ENCODE measurements around the gene EIF4E3. TPM values are rescaled to one million over a fixed set of nuclear protein-coding genes. Genes with fewer than 3 reads are reported as not detected.

EIF4E3 gene
- total RNA-seq, 2 experiments from 2014 or later, result 22.3 to 24.5 TPM

GRCh38 chr3:71724584-71725270 is 475 bp downstream of the EIF4E3 start:
- POLR2A ChIA-PET, result no interaction called here
- CTCF ChIA-PET, result interaction anchor here (1.2 kb wide), 1 partner anchor 8 kb away, joined by 5 read pairs; no protein-coding TSS in a partner anchor

GRCh38 chr3:71724171-71724453 is 1.1 kb downstream of the EIF4E3 start:
- CTCF ChIA-PET, result interaction anchor here (1.2 kb wide), 1 partner anchor 8 kb away, joined by 5 read pairs; no protein-coding TSS in a partner anchor
- POLR2A ChIA-PET, result interaction anchor here (0.6 kb wide), 1 partner anchor 142 kb away, joined by 3 read pairs; no protein-coding TSS in a partner anchor

GRCh38 chr3:71723452-71724170 is 1.6 kb downstream of the EIF4E3 start:
- ChIA-PET POLR2A (interaction anchor here (0.6 kb wide), 1 partner anchor 141 kb away, joined by 3 read pairs; no protein-coding TSS in a partner anchor), CTCF (no interaction called here)

- ChIA-PET POLR2A (no interaction called here), CTCF (interaction anchor here (1.3 kb wide), 1 partner anchor 12 kb away, joined by 5 read pairs; no protein-coding TSS in a partner anchor)
These were observed 2.5 kb downstream of the EIF4E3 start for GRCh38 chr3:71722693-71723092.

GRCh38 chr3:71721651-71722157 is 3.5 kb downstream of the EIF4E3 start:
- POLR2A ChIA-PET, result no interaction called here
- CTCF ChIA-PET, result interaction anchor here (0.6 to 1.3 kb wide), 2 partner anchors 11 to 914 kb away, joined by 3 to 5 read pairs; no protein-coding TSS in a partner anchor

- CTCF ChIA-PET, result interaction anchor here (0.6 to 2.2 kb wide), 3 partner anchors 9 to 915 kb away, joined by 3 to 11 read pairs (median 11); no protein-coding TSS in a partner anchor
- POLR2A ChIA-PET, result no interaction called here
These were observed 4.2 kb downstream of the EIF4E3 start for GRCh38 chr3:71721002-71721401.

- ChIA-PET POLR2A (no interaction called here), CTCF (interaction anchor here (0.8 to 1.0 kb wide), 2 partner anchors 11 to 12 kb away, joined by 3 read pairs; no protein-coding TSS in a partner anchor)
These were observed 7.1 kb downstream of the EIF4E3 start for GRCh38 chr3:71718072-71718471.

- ChIA-PET CTCF (interaction anchor here (0.7 kb wide), 1 partner anchor 153 kb away, joined by 3 read pairs; no protein-coding TSS in a partner anchor), POLR2A (no interaction called here)
These were observed 10.6 kb downstream of the EIF4E3 start for GRCh38 chr3:71714595-71714994.

GRCh38 chr3:71713041-71713440 is 12.2 kb downstream of the EIF4E3 start:
- POLR2A ChIA-PET, result no interaction called here
- CTCF ChIA-PET, result interaction anchor here (0.9 to 1.3 kb wide), 2 partner anchors 10 to 19 kb away, joined by 3 read pairs; no protein-coding TSS in a partner anchor

- ChIA-PET CTCF (interaction anchor here (0.6 to 2.1 kb wide), 9 partner anchors 10 to 148 kb away, joined by 3 to 13 read pairs (median 4); no protein-coding TSS in a partner anchor), POLR2A (interaction anchor here (0.6 to 0.7 kb wide), 2 partner anchors 857 to 1141 kb away, joined by 3 to 6 read pairs; no protein-coding TSS in a partner anchor)
These were observed 14.2 kb downstream of the EIF4E3 start for GRCh38 chr3:71710906-71711494.

- CTCF ChIA-PET, result interaction anchor here (1.7 to 2.1 kb wide), 3 partner anchors 11 to 20 kb away, joined by 5 to 13 read pairs (median 11); no protein-coding TSS in a partner anchor
- POLR2A ChIA-PET, result no interaction called here
These were observed 15.2 kb downstream of the EIF4E3 start for GRCh38 chr3:71709908-71710511.

- ChIA-PET CTCF (interaction anchor here (1.7 kb wide), 1 partner anchor 22 kb away, joined by 5 read pairs; no protein-coding TSS in a partner anchor), POLR2A (no interaction called here)
These were observed 16.6 kb downstream of the EIF4E3 start for GRCh38 chr3:71708476-71709105.

GRCh38 chr3:71707595-71707994 is 17.6 kb downstream of the EIF4E3 start:
- ChIA-PET POLR2A (no interaction called here), CTCF (no interaction called here)

- ChIA-PET CTCF (interaction anchor here (0.8 kb wide), 1 partner anchor 11 kb away, joined by 3 read pairs; no protein-coding TSS in a partner anchor), POLR2A (no interaction called here)
These were observed 19.5 kb downstream of the EIF4E3 start for GRCh38 chr3:71705681-71706080.

GRCh38 chr3:71704915-71705314 is 20.3 kb downstream of the EIF4E3 start:
- ChIA-PET POLR2A (no interaction called here), CTCF (interaction anchor here (0.5 kb wide), 1 partner anchor 423 kb away, joined by 3 read pairs; no protein-coding TSS in a partner anchor)

- ChIA-PET POLR2A (interaction anchor here (0.6 kb wide), 1 partner anchor 51 kb away, joined by 11 read pairs; no protein-coding TSS in a partner anchor), CTCF (no interaction called here)
These were observed 21.4 kb downstream of the EIF4E3 start for GRCh38 chr3:71703797-71704196.

GRCh38 chr3:71702131-71703024 is 22.8 kb downstream of the EIF4E3 start:
- POLR2A ChIA-PET, result no interaction called here
- CTCF ChIA-PET, result interaction anchor here (0.7 to 1.1 kb wide), 3 partner anchors 11 to 27 kb away, joined by 3 to 4 read pairs (median 3); no protein-coding TSS in a partner anchor

Measured in activated CD8-positive, alpha-beta memory T cell treated with anti-CD3 and anti-CD28 coated beads for 36 hours (primary cell).